Cardiac muscle cell (in vitro differentiated cells and primary cell): ENCODE results near the gene TTC16. TPM values are rescaled to one million over a fixed set of nuclear protein-coding genes. Genes with fewer than 3 reads are reported as not detected.

Experiments
- DNase-seq, 2 donors: peaks; one replicate each; pipeline versions ENCODE4 v3.0.0 to v3.0.0-alpha.2; 2010 to 2017; ENCODE audit warnings: low read depth in 1 of 2, low spot score in 1 of 2
- H3K27ac ChIP-seq: fragments of 200-600 bp; sonication (generic); 2 replicates; pipeline ENCODE4 v1.5.1; 2016
- H3K27me3 ChIP-seq: fragments of 200-600 bp; sonication (generic); 2 replicates; pipeline ENCODE4 v1.6.0; 2016; ENCODE audit warnings: control low read depth
- H3K36me3 ChIP-seq: fragments of 200-600 bp; sonication (generic); 2 replicates; pipeline ENCODE4 v1.5.1; 2016; ENCODE audit warnings: control low read depth
- H3K4me1 ChIP-seq: fragments of 200-600 bp; sonication (generic); 2 replicates; pipeline ENCODE4 v1.8.1; 2017; ENCODE audit warnings: low read depth, mild to moderate bottlenecking, mixed run types
- H3K4me3 ChIP-seq: fragments of 200-600 bp; sonication (generic); 2 replicates; pipeline ENCODE4 v1.5.1; 2016; ENCODE audit warnings: mild to moderate bottlenecking
- H3K9me3 ChIP-seq: fragments of 200-600 bp; sonication (generic); 2 replicates; pipeline ENCODE4 v1.5.1; 2017; ENCODE audit warnings: low read depth, mild to moderate bottlenecking, control low read depth
- CTCF ChIP-seq: IDR thresholded peaks from 2 replicates; pipeline ENCODE4 v1.5.1; 2012; ENCODE audit warnings: low read depth, mild to moderate bottlenecking, low read length
- polyA plus RNA-seq: library from polyadenylated mRNA; unstranded; fragments of >200 nt; fragmentation: Nextera tagmentation; extraction: Ambion mirVana; gene quantifications from 2 replicates; pipeline ENCODE4 v1.2.1, GENCODE V29; 2016
- total RNA-seq: library from RNA; depleted of rRNA; stranded (reverse); fragments of >200 nt; gene quantifications from 2 replicates; pipeline ENCODE4 v1.2.3, GENCODE V29; 2016

The TTC16 gene
- total and polyA plus RNA-seq, 2 experiments from 2014 or later, result 0.06 TPM; not detected in 1

GRCh38 chr9:127692071-127692470 lies 23.8 kb upstream of the TTC16 start:
- DNase-seq, result no peak
- Histone ChIP-seq H3K27me3 (no peaks in the 10 kb centered on the region), H3K36me3 (peaks cover 4% of the 10 kb centered on the region), H3K4me1 (no peaks in the 10 kb centered on the region), H3K4me3 (no peak overlapping the region), H3K27ac (no peak overlapping the region), H3K9me3 (no peaks in the 10 kb centered on the region)
- TF ChIP-seq CTCF, result no peak

- H3K27ac ChIP-seq, result no peak overlapping the region
- no peak for DNase-seq
- H3K9me3 ChIP-seq, result no peaks in the 10 kb centered on the region
- H3K4me3 ChIP-seq, result no peak overlapping the region
- TF ChIP-seq CTCF, result no peak
- peaks cover 4% of the 10 kb centered on the region for H3K36me3 ChIP-seq
- no peaks in the 10 kb centered on the region for H3K4me1 ChIP-seq
- no peaks in the 10 kb centered on the region for H3K27me3 ChIP-seq
Observed at GRCh38 chr9:127693143-127693542, 22.7 kb upstream of the TTC16 start.

- Histone ChIP-seq H3K27ac (no peak overlapping the region), H3K27me3 (no peaks in the 10 kb centered on the region), H3K9me3 (no peaks in the 10 kb centered on the region), H3K36me3 (peaks cover 4% of the 10 kb centered on the region), H3K4me1 (no peaks in the 10 kb centered on the region), H3K4me3 (no peak overlapping the region)
- DNase-seq, result no peak
- no peak for TF ChIP-seq CTCF
Observed at GRCh38 chr9:127693697-127694096, 22.2 kb upstream of the TTC16 start.

GRCh38 chr9:127694890-127695720 lies 20.8 kb upstream of the TTC16 start:
- Histone ChIP-seq H3K27ac (no peak overlapping the region), H3K9me3 (no peaks in the 10 kb centered on the region), H3K27me3 (no peaks in the 10 kb centered on the region), H3K36me3 (peaks cover 4% of the 10 kb centered on the region), H3K4me1 (no peaks in the 10 kb centered on the region), H3K4me3 (no peak overlapping the region)
- TF ChIP-seq CTCF, result no peak
- DNase-seq, result no peak

- no peaks in the 10 kb centered on the region for H3K9me3 ChIP-seq
- TF ChIP-seq CTCF, result no peak
Observed at GRCh38 chr9:127697575-127697974, 18.3 kb upstream of the TTC16 start.

More at GRCh38 chr9:127697575-127697974, 18.3 kb upstream of the TTC16 start:
- Histone ChIP-seq H3K27ac (no peak overlapping the region), H3K27me3 (no peaks in the 10 kb centered on the region), H3K4me3 (no peak overlapping the region), H3K4me1 (no peaks in the 10 kb centered on the region), H3K36me3 (no peaks in the 10 kb centered on the region)
- DNase-seq, result no peak
